Spleen (tissue), 7 donors: ENCODE measurements around the gene ARHGEF7.

Source experiments
- POLR2A ChIP-seq, 3 donors: fragments of 450-650 bp; IDR thresholded peaks; one replicate each; pipeline ENCODE4 v1.5.1; 2017; ENCODE audit warnings: antibody characterized with exemption in 3 of 3, mild to moderate bottlenecking in 1 of 3
- POLR2AphosphoS5 ChIP-seq, 3 donors: sonication (generic); formaldehyde crosslinking; IDR thresholded peaks; one replicate each; pipeline ENCODE4 v1.5.1; 2017; ENCODE audit warnings: antibody characterized with exemption in 3 of 3
- TF ChIP-seq, protein P1 (sequence below), 11 experiments: fragments of 200-600 bp in 7 of 11; fragments of 450-650 bp in 4 of 11; sonication (generic) in 4 of 11; IDR thresholded peaks in 8 of 11; conservative IDR thresholded peaks in 3 of 11; 1 replicate in 7 of 11; 2 replicates in 4 of 11; pipeline versions ENCODE4 v1.4.0 to v1.8.0; 2016 to 2021; ENCODE audit warnings: antibody characterized with exemption in 11 of 11, inconsistent platforms in 4 of 11, mild to moderate bottlenecking in 1 of 11
- donor health status: DM: no; HTN: no; CAD: no; lungs with moderate emphysema.
- donor health status: DM: no; HTN: no; CAD: no.
- donor health status: DM: no; HTN: no; CAD: no.

DNA sequence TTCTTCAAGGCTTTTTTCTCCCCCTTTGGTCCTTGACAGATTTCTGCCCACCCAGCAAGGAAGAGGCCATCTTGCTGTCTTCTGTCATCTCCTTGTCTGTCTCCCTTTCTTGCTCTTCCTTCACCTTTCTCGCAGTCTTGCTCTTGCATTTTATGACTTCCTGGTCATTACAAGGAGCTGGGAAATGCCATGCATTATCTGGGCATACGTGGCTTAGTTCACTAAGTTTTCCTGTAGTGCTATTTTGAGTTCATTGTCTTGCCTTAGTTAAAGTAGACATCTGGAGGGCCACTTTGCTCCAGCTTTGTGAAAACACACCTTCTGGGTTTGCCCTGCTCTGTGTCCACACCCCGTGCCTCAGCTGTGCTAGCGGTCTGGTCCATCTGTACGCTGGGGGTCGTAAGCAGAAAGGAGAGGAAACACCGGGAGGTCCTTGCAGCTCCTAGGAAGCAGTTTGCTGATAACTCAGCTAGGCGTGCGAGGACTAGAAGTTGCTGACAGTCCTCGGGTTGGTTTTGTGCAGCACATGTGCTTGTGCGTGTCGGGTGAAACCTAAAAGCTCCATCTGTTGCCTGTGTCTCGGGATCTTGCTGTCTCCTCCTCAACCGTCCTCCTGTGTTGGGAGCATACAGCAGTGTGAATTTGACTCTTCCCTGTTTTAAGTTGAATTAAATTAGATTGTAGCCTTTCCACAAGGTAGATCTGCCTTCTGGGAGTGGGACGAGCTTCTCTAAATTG is 59.4 kb downstream of the ARHGEF7 start:
- TF ChIP-seq, protein P1, sequence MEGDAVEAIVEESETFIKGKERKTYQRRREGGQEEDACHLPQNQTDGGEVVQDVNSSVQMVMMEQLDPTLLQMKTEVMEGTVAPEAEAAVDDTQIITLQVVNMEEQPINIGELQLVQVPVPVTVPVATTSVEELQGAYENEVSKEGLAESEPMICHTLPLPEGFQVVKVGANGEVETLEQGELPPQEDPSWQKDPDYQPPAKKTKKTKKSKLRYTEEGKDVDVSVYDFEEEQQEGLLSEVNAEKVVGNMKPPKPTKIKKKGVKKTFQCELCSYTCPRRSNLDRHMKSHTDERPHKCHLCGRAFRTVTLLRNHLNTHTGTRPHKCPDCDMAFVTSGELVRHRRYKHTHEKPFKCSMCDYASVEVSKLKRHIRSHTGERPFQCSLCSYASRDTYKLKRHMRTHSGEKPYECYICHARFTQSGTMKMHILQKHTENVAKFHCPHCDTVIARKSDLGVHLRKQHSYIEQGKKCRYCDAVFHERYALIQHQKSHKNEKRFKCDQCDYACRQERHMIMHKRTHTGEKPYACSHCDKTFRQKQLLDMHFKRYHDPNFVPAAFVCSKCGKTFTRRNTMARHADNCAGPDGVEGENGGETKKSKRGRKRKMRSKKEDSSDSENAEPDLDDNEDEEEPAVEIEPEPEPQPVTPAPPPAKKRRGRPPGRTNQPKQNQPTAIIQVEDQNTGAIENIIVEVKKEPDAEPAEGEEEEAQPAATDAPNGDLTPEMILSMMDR (IDR thresholded peaks at IDR 0.05 in 8 of 11, conservative IDR thresholded peaks at IDR 0.05 in 3 of 11) = no peak
- TF ChIP-seq POLR2A (IDR thresholded peaks at IDR 0.05) (no peak), POLR2AphosphoS5 (IDR thresholded peaks at IDR 0.05) (no peak)
